EL (cell line): Measurements from ENCODE around the gene OR10J4.
"Not testable (repeated sequence)": the region's sequence is repeated elsewhere in the genome, so short reads cannot be mapped to it uniquely, and the experiment has no call there.

Experiments
- DNase-seq: peaks from one replicate; pipeline ENCODE4 v3.0.0-alpha.2; 2016

The OR10J4 gene

GRCh38 chr1:159431904-159432303 is at the start of gene OR10J4:
Gene OR10J4, plus strand, starts transcription at chr1:159432204.
- DNase-seq = no peak

- no peak for DNase-seq
Measured at GRCh38 chr1:159406821-159407220, 25.2 kb upstream of the OR10J4 start.

GRCh38 chr1:159408862-159409400 is 23.1 kb upstream of the OR10J4 start:
- no peak for DNase-seq

GRCh38 chr1:159421821-159422220 is 10.2 kb upstream of the OR10J4 start:
- no peak for DNase-seq

GRCh38 chr1:159428536-159428935 is 3.5 kb upstream of the OR10J4 start:
- DNase-seq = peak; percentile 62

- DNase-seq = peak; percentile 98
Measured at GRCh38 chr1:159429074-159429861, 2.7 kb upstream of the OR10J4 start.

GRCh38 chr1:159430985-159431384 is 1.0 kb upstream of the OR10J4 start:
- no peak for DNase-seq

- DNase-seq = no peak
Measured at GRCh38 chr1:159436469-159436868, 4.5 kb downstream of the OR10J4 start.

GRCh38 chr1:159439422-159439821 is 7.4 kb downstream of the OR10J4 start, which contains the start of gene OR10J1:
Gene OR10J1, plus strand, starts transcription at chr1:159439722. Its CDS starts 70 bp downstream, at chr1:159439792.
- DNase-seq = no peak

- no peak for DNase-seq
Measured at GRCh38 chr1:159441360-159441759, 9.4 kb downstream of the OR10J4 start.

- DNase-seq = no peak
Measured at GRCh38 chr1:159442428-159442827, 10.4 kb downstream of the OR10J4 start.

GRCh38 chr1:159443066-159443750 is 11.2 kb downstream of the OR10J4 start:
- no peak for DNase-seq

- DNase-seq = no peak
Measured at GRCh38 chr1:159444511-159444910, 12.5 kb downstream of the OR10J4 start.

- no peak for DNase-seq
Measured at GRCh38 chr1:159448181-159448580, 16.2 kb downstream of the OR10J4 start.

GRCh38 chr1:159449605-159450004 is 17.6 kb downstream of the OR10J4 start:
- not testable (repeated sequence) for DNase-seq

GRCh38 chr1:159459551-159459950 is 27.5 kb downstream of the OR10J4 start:
- DNase-seq = no peak

- DNase-seq = no peak
Measured at GRCh38 chr1:159465191-159465603, 33.2 kb downstream of the OR10J4 start.

GRCh38 chr1:159468321-159468720 is 36.3 kb downstream of the OR10J4 start:
- no peak for DNase-seq

GRCh38 chr1:159469921-159470533 is 38.0 kb downstream of the OR10J4 start:
- peak; percentile 45 for DNase-seq

- peak; percentile 23 for DNase-seq
Measured at GRCh38 chr1:159473335-159473734, 41.3 kb downstream of the OR10J4 start.

GRCh38 chr1:159474926-159475325 is 42.9 kb downstream of the OR10J4 start:
- DNase-seq = no peak
